H1 (cell line): ENCODE data around the gene CDK8. TPM values are rescaled to one million over a fixed set of nuclear protein-coding genes. Genes with fewer than 3 reads are reported as not detected.

Source experiments
- CTCF ChIA-PET: fragments of 300-600 bp; sonication (Branson Sonifier 250); formaldehyde crosslinking; loops from one replicate; lab custom pipeline; 2021; ENCODE audit not compliant: partially characterized antibody; lab: Charles Lee
- POLR2A ChIA-PET: fragments of 300-600 bp; sonication (Branson Sonifier 250); formaldehyde crosslinking; loops from one replicate; lab custom pipeline; 2021; ENCODE audit warnings: inconsistent platforms; ENCODE audit not compliant: partially characterized antibody; lab: Charles Lee
- DNase-seq, 2 experiments: peaks; one replicate each; pipeline versions ENCODE4 v3.0.0 to v3.0.0-alpha.2; 2010 to 2022; ENCODE audit warnings: low spot score in 2 of 2, low read depth in 1 of 2, mixed read lengths in 1 of 2
- FAIRE-seq: peaks from 2 replicates; lab custom pipeline; 2011; peaks lifted over from hg19 to GRCh38; lab: Jason Lieb, UNC
- H2AFZ ChIP-seq: 2 replicates; pipeline ENCODE4 v1.8.1; 2012; ENCODE audit warnings: low read length, inconsistent platforms
- H2AK5ac ChIP-seq: 2 replicates; pipeline ENCODE4 v1.6.1; 2013; ENCODE audit warnings: low read depth, low read length
- H2BK120ac ChIP-seq: replicated peaks from 2 replicates; pipeline ENCODE3; 2013; ENCODE audit warnings: low read depth, low read length, inconsistent platforms
- H2BK12ac ChIP-seq: 2 replicates; pipeline ENCODE4 v1.6.1; 2013; ENCODE audit warnings: low read depth, low read length
- H2BK15ac ChIP-seq: 2 replicates; pipeline ENCODE4 v1.6.1; 2013; ENCODE audit warnings: low read length
- H2BK20ac ChIP-seq: 2 replicates; pipeline ENCODE4 v1.6.1; 2013; ENCODE audit warnings: low read length
- H2BK5ac ChIP-seq: 2 replicates; pipeline ENCODE4 v1.6.1; 2013; ENCODE audit warnings: low read depth, low read length
- H3K14ac ChIP-seq: 2 replicates; pipeline ENCODE4 v1.6.1; 2013; ENCODE audit warnings: inconsistent platforms; ENCODE audit not compliant: insufficient read length
- H3K18ac ChIP-seq: 2 replicates; pipeline ENCODE4 v1.6.1; 2013; ENCODE audit warnings: low read length; ENCODE audit errors: extremely low read depth
- H3K23ac ChIP-seq: 2 replicates; pipeline ENCODE4 v1.6.1; 2013; ENCODE audit warnings: inconsistent platforms; ENCODE audit not compliant: insufficient read length
- H3K23me2 ChIP-seq: 2 replicates; pipeline ENCODE4 v1.6.1; 2013; ENCODE audit warnings: low read depth, low read length
- H3K27ac ChIP-seq: 2 replicates; pipeline ENCODE4 v1.6.1; 2011; ENCODE audit warnings: low read depth, low read length, inconsistent platforms
- H3K27me3 ChIP-seq, 4 experiments: replicated peaks in 1 of 4; 1 replicate in 1 of 4; 2 replicates in 3 of 4; pipeline versions ENCODE4 v1.6.1 to v1.8.1; 2011 to 2013; ENCODE audit warnings: low read length in 3 of 4, mild to moderate bottlenecking in 3 of 4, inconsistent platforms in 2 of 4, mixed read lengths in 2 of 4, moderate library complexity in 1 of 4; ENCODE audit not compliant: control insufficient read depth in 3 of 4, insufficient read depth in 3 of 4; ENCODE audit errors: extremely low read depth in 1 of 4
- H3K36me3 ChIP-seq, 4 experiments: 2 replicates each; pipeline versions ENCODE4 v1.6.1 to v1.8.1; 2011 to 2013; ENCODE audit warnings: mild to moderate bottlenecking in 4 of 4, low read length in 3 of 4, moderate library complexity in 2 of 4, control low read depth in 1 of 4, inconsistent platforms in 1 of 4; ENCODE audit not compliant: insufficient read depth in 4 of 4, control insufficient read depth in 2 of 4
- H3K4ac ChIP-seq: replicated peaks from 2 replicates; pipeline ENCODE3; 2013; ENCODE audit warnings: low read length, low read depth, mixed read lengths, inconsistent platforms; ENCODE audit not compliant: insufficient read length
- H3K4me1 ChIP-seq, 4 experiments: replicated peaks in 1 of 4; 1 replicate in 1 of 4; 2 replicates in 3 of 4; pipeline versions ENCODE4 v1.6.1 to v1.8.1; 2011 to 2013; ENCODE audit warnings: low read length in 3 of 4, inconsistent platforms in 2 of 4, mixed read lengths in 1 of 4; ENCODE audit not compliant: insufficient read depth in 4 of 4, control insufficient read depth in 3 of 4
- H3K4me2 ChIP-seq, 2 experiments: 2 replicates each; pipeline versions ENCODE4 v1.6.1 to v1.8.1; 2011 to 2013; ENCODE audit warnings: low read depth in 2 of 2, low read length in 2 of 2, control low read depth in 1 of 2, inconsistent platforms in 1 of 2, mild to moderate bottlenecking in 1 of 2; ENCODE audit not compliant: insufficient read depth in 1 of 2
- H3K4me3 ChIP-seq, 4 experiments: fragments of 200-600, 300-600 bp in 1 of 4; sonication (generic), shearing (Covaris generic), sonication (Bioruptor Twin) in 1 of 4; 2 replicates each; pipeline versions ENCODE4 v1.5.1 to v1.8.1; 2011 to 2016; ENCODE audit warnings: low read length in 4 of 4, low read depth in 3 of 4, control low read depth in 2 of 4, inconsistent platforms in 2 of 4, mild to moderate bottlenecking in 2 of 4, mixed read lengths in 1 of 4, moderate library complexity in 1 of 4; ENCODE audit not compliant: insufficient read depth in 2 of 4; ENCODE audit errors: extremely low read depth in 1 of 4
- H3K56ac ChIP-seq: replicated peaks from 2 replicates; pipeline ENCODE3; 2013; ENCODE audit warnings: low read depth, mild to moderate bottlenecking, mixed read lengths, low read length, inconsistent platforms; ENCODE audit not compliant: insufficient read length
- H3K79me1 ChIP-seq: 2 replicates; pipeline ENCODE4 v1.6.1; 2013; ENCODE audit warnings: low read depth, low read length, control low read depth
- H3K79me2 ChIP-seq, 2 experiments: 2 replicates each; pipeline versions ENCODE4 v1.6.1 to v1.8.1; 2012 to 2013; ENCODE audit warnings: low read length in 2 of 2, mild to moderate bottlenecking in 2 of 2, inconsistent platforms in 1 of 2; ENCODE audit not compliant: insufficient read depth in 2 of 2, control insufficient read depth in 1 of 2
- H3K9ac ChIP-seq, 4 experiments: replicated peaks in 1 of 4; 1 replicate in 1 of 4; 2 replicates in 3 of 4; pipeline versions ENCODE4 v1.6.1 to v1.8.1; 2011 to 2013; ENCODE audit warnings: low read depth in 3 of 4, low read length in 3 of 4, control low read depth in 2 of 4, mild to moderate bottlenecking in 2 of 4, moderate library complexity in 2 of 4, inconsistent platforms in 1 of 4; ENCODE audit errors: extremely low read depth in 1 of 4
- H3K9me3 ChIP-seq, 2 experiments: 2 replicates each; pipeline versions ENCODE4 v1.6.1 to v1.8.1; 2012 to 2013; ENCODE audit warnings: mild to moderate bottlenecking in 2 of 2, moderate library complexity in 2 of 2, control low read depth in 1 of 2, inconsistent platforms in 1 of 2, low read depth in 1 of 2, low read length in 1 of 2, mixed read lengths in 1 of 2; ENCODE audit not compliant: insufficient read depth in 2 of 2
- H4K20me1 ChIP-seq, 2 experiments: replicated peaks in 1 of 2; 2 replicates each; pipeline versions ENCODE3 to v1.8.1; 2011 to 2013; ENCODE audit warnings: inconsistent platforms in 2 of 2, low read length in 2 of 2, mild to moderate bottlenecking in 1 of 2; ENCODE audit not compliant: insufficient read depth in 2 of 2, control insufficient read depth in 1 of 2
- H4K5ac ChIP-seq: 2 replicates; pipeline ENCODE4 v1.6.1; 2013; ENCODE audit warnings: low read length, low read depth, mixed read lengths, inconsistent platforms; ENCODE audit not compliant: insufficient read length
- H4K8ac ChIP-seq: 2 replicates; pipeline ENCODE4 v1.8.0; 2013; ENCODE audit warnings: mild to moderate bottlenecking, moderate library complexity, low read length, inconsistent platforms; ENCODE audit not compliant: insufficient read depth; ENCODE audit errors: extremely low read depth
- H4K91ac ChIP-seq: replicated peaks from 2 replicates; pipeline ENCODE3; 2013; ENCODE audit warnings: low read length, mixed read lengths, inconsistent platforms; ENCODE audit not compliant: insufficient read length
- CREB1 ChIP-seq: IDR thresholded peaks from 2 replicates; pipeline ENCODE4 v1.6.1; 2012; ENCODE audit warnings: inconsistent platforms
- GABPA ChIP-seq: IDR thresholded peaks from 2 replicates; pipeline ENCODE4 v1.6.1; 2011; ENCODE audit warnings: mild to moderate bottlenecking, low read length, moderate library complexity, borderline replicate concordance; ENCODE audit not compliant: insufficient read depth
- KDM1A ChIP-seq: fragments of 200-600, 300-600 bp; sonication (generic); IDR thresholded peaks from 2 replicates; pipeline ENCODE4 v1.7.1; 2016; ENCODE audit warnings: mild to moderate bottlenecking, low read length, borderline replicate concordance
- MAFK ChIP-seq: IDR thresholded peaks from 2 replicates; pipeline ENCODE4 v1.6.1; 2012; ENCODE audit warnings: low read depth, mild to moderate bottlenecking, improper control_type of control experiment, low read length
- NRF1 ChIP-seq: IDR thresholded peaks from 2 replicates; pipeline ENCODE4 v1.6.1; 2011; ENCODE audit warnings: mild to moderate bottlenecking, low read depth, low read length, improper control_type of control experiment
- POU5F1 ChIP-seq: IDR thresholded peaks from 2 replicates; pipeline ENCODE4 v1.6.1; 2011; ENCODE audit warnings: low read depth, mild to moderate bottlenecking, low read length, moderate library complexity
- SAP30 ChIP-seq: fragments of 300-600 bp; sonication (generic); IDR thresholded peaks from 2 replicates; pipeline ENCODE4 v1.7.1; 2012; ENCODE audit warnings: low read length, moderate library complexity, mild to moderate bottlenecking, inconsistent platforms; ENCODE audit not compliant: insufficient read depth, insufficient replicate concordance
- SUZ12 ChIP-seq: fragments of 200-600 bp; sonication (generic); IDR thresholded peaks from 2 replicates; pipeline ENCODE4 v1.6.1; 2012; ENCODE audit warnings: mild to moderate bottlenecking, inconsistent platforms, low read length, moderate library complexity, mixed read lengths
- YY1 ChIP-seq: IDR thresholded peaks from 2 replicates; pipeline ENCODE4 v1.6.1; 2011; ENCODE audit warnings: low read depth, mild to moderate bottlenecking, low read length
- ZNF274 ChIP-seq: IDR thresholded peaks from 2 replicates; pipeline ENCODE4 v1.7.0; 2012; ENCODE audit warnings: low read length, borderline replicate concordance; ENCODE audit errors: extremely low read depth
- WGBS, 2 experiments: shearing (Covaris generic) in 1 of 2; methylation state at CpG; one replicate each; pipeline versions ENCODE4 v1.1.6 to v1.1.7; 2013 to 2015; ENCODE audit warnings: low lambda C conversion rate in 2 of 2, mixed read lengths in 2 of 2, inconsistent platforms in 1 of 2, low coverage in 1 of 2, missing lambda C conversion rate in 1 of 2; ENCODE audit not compliant: insufficient replicate concordance in 2 of 2, insufficient coverage in 1 of 2, insufficient read length in 1 of 2; ENCODE audit errors: extremely low coverage in 1 of 2, missing lambda C conversion rate in 1 of 2; 5-methylcytosine and 5-hydroxymethylcytosine counted together
- polyA plus RNA-seq, 7 experiments: library from polyadenylated mRNA; depleted of rRNA in 3 of 7; stranded (reverse) in 5 of 7; unstranded in 2 of 7; fragments of >200 nt in 5 of 7; fragments of 200-250 nt in 2 of 7; gene quantifications; 1 replicate in 5 of 7; 2 replicates in 1 of 7; 4 replicates in 1 of 7; pipeline versions ENCODE4 v1.2.1 to v1.2.3, GENCODE V29; 2011 to 2013; ENCODE audit warnings: missing spikeins in 2 of 7, mixed read lengths in 2 of 7
- total RNA-seq: library from RNA; stranded (reverse); fragmentation: NEBNext Ultra II Directional; extraction: Animal tissue kit (Norgen Biotek cat#: 25700); gene quantifications from 2 replicates; pipeline ENCODE4 v1.2.1, GENCODE V29; 2021
- TF ChIP-seq, protein P1 (sequence below): IDR thresholded peaks from 2 replicates; pipeline ENCODE4 v1.6.1; 2012; ENCODE audit warnings: low read length, inconsistent platforms

Gene CDK8
- total and polyA plus RNA-seq, 2 of the 8 experiments (the other 6 are each of a cell fraction or from before 2014, with no cell fraction given) = 22.1 to 25.6 TPM

DNA sequence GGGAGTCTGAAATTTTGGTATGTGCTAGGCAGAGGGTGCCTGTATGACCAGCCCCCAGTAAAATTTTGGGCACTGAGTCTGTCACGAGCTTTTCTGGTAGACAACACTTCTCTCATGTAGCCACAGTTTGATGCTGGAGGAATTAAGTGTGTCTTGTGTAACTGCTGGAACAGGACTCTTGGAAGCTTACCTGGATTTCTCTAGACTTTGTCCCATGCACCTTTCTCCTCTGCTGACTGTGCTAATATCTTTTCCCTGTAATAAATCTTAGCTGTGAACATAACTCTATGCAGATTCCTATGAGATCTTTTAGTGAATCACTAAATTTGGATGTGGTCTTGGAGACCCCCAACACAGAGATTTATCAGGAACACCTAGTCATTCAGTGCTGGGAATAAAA lies 45.6 kb upstream of the CDK8 start:
- Histone ChIP-seq H3K4me1 (peaks cover 0 to 4% (median 0%) of the 10 kb centered on the region in 4 experiments; a peak in 1 of 7 replicates), H3K36me3 (peaks cover 0 to 11% (median 1%) of the 10 kb centered on the region in 4 experiments; a peak in 1 of 8 replicates), H2AFZ (no peak overlapping the region), H4K20me1 (no peaks in the 10 kb centered on the region), H3K4me3 (no peak overlapping the region), H3K79me2 (no peaks in the 10 kb centered on the region), H3K79me1 (no peaks in the 10 kb centered on the region), H3K27ac (no peak overlapping the region), H2BK15ac (no peak overlapping the region), H3K23me2 (no peaks in the 10 kb centered on the region), H2BK120ac (no peak overlapping the region), H4K8ac (no peak overlapping the region), H3K4ac (no peak overlapping the region), H3K9me3 (no peaks in the 10 kb centered on the region), H2AK5ac (no peak overlapping the region), H4K91ac (no peak overlapping the region), H2BK5ac (no peak overlapping the region), H2BK12ac (no peak overlapping the region), H3K27me3 (no peaks in the 10 kb centered on the region), H3K4me2 (no peak overlapping the region), H3K23ac (no peak overlapping the region), H3K14ac (no peak overlapping the region), H3K56ac (no peak overlapping the region), H4K5ac (no peak overlapping the region), H3K9ac (no peak overlapping the region), H2BK20ac (no peak overlapping the region), H3K18ac (no peak overlapping the region)
- no peak for TF ChIP-seq SUZ12
- no peak for TF ChIP-seq ZNF274
- TF ChIP-seq, protein P1, sequence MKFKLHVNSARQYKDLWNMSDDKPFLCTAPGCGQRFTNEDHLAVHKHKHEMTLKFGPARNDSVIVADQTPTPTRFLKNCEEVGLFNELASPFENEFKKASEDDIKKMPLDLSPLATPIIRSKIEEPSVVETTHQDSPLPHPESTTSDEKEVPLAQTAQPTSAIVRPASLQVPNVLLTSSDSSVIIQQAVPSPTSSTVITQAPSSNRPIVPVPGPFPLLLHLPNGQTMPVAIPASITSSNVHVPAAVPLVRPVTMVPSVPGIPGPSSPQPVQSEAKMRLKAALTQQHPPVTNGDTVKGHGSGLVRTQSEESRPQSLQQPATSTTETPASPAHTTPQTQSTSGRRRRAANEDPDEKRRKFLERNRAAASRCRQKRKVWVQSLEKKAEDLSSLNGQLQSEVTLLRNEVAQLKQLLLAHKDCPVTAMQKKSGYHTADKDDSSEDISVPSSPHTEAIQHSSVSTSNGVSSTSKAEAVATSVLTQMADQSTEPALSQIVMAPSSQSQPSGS = no peak
- TF ChIP-seq POU5F1 = no peak
- no peak for TF ChIP-seq CREB1
- no peak for TF ChIP-seq KDM1A
- TF ChIP-seq NRF1 = no peak
- no peak for TF ChIP-seq YY1
- TF ChIP-seq GABPA = no peak
- no peak for TF ChIP-seq MAFK
- no peak for TF ChIP-seq SAP30
- POLR2A ChIA-PET = interaction anchor here (0.9 kb wide), 1 partner anchor 14 kb away, joined by 3 read pairs; the partner anchor contains the start of gene RNF6
- CTCF ChIA-PET = no interaction called here
- no peak for DNase-seq
- FAIRE-seq = no peak
- WGBS, 2 experiments = 100% methylated on average over 1 of the region's 1 CpG; no CpG with 5 or more reads in 1 of the 2 experiments
